DMS53 (cell line): ENCODE data around the gene PEX14.

Source experiments
- DNase-seq: peaks from one replicate; lab custom pipeline; 2025; lab: John Stamatoyannopoulos, UW

Gene PEX14

DNA sequence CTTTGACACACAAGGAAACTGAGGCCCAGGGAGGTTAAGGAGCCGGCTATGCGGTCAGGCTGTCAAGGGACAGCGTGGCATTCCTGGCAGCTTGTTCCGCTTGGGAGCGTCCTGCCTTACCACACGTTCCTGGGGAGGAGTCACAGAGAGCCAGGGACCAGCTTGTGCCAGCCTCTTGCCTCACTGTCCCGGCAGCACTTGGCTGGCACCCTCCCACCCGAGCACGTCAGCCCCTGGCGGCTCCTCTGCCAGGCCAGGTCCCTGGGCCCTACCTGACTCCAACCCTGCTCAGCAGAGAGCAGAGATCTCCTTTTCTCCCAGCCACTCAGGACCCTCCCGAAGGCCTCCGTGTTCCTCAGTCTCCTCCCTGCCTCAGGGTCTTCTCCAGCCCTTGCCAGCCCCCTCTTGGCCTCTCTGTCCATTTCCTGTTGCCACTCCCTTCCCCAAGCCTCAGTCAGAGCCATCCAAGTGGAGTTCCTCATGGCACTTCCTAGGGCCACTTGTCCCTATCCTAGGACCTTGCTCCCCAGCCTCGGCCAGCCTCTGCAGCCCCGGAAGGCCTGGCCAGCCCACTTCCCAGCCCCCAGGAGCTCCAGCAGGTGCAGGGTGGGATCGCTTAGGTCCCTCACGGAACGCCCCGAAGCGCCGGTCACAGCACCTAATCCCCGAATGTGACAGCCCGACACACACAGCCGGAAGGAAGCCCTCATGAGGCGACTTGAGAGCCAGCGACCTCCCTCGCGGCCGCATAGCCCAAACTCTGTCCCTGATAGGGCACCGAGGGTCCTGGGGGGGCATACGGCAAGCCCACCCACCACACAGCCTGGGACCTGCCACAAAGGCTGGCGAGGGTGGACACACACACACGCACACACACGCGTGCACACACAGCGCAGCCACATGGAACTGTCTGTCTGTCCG, 191.4 kb downstream of the PEX14 start:
- no peak for DNase-seq

DNA sequence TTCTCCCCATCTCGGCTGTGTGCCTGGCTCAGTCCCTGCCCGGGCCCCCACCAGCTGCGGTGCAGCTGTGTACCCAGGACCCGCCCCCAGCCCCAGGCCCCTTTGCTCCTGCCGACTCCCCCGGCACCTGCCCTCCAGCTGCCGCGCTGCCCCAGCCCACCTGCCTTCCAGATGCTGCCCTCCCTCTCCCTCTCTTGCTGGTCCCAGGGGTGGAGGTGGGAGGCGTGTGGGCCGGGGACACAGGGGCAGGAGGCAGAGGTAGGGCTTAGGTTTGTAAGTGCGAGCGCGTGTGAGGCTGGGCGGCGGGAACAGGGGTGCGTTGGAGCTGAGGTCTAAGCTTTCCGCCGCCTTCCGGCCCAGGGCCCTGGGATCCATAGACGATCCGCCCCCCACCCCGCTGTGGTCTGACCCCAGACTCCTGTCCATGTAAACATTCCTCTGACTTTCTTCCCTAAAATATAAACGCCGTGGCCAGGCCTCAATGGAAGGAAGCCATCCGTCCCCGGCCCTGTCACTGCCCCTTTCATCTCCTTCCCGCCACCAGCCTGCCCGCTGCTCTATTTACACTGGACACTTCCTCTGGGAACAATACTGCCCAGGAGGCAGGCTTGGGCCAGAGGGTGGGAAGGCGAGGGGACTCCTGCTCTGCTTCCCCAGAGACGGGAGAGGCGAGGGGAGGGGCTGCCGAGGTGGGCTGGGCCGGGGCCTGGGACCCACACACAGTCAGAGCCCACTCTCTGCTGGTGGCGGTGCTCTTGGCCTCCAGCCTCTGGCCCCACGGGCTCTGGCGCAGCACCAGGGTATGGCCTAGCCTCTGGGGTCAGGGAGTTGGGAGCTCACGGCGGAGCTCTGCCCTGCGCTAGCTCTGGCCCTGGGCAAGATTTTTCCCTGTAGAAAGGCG, 193.4 kb downstream of the PEX14 start:
- peak; percentile 20 for DNase-seq

DNA sequence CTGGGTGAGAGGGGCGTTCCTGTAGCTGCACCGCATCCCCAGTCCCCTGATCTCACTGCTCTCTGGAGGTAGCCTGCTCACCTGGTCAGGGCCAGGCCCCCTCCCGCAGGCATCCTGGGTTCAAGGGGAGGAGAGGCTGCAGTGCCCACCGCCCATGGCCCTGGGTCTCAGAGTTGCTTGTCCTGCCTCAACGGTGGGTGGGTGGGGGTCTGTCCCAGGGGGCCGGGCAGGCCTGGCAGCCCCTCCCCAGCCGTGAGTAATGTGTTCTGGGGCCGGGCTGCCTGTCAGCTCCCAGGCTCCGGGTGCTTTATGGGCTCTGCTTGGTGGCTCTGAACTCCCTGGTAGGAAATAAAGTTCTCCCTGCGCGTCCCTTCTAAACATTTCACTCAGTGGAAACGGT, 194.8 kb downstream of the PEX14 start:
- DNase-seq: no peak

DNA sequence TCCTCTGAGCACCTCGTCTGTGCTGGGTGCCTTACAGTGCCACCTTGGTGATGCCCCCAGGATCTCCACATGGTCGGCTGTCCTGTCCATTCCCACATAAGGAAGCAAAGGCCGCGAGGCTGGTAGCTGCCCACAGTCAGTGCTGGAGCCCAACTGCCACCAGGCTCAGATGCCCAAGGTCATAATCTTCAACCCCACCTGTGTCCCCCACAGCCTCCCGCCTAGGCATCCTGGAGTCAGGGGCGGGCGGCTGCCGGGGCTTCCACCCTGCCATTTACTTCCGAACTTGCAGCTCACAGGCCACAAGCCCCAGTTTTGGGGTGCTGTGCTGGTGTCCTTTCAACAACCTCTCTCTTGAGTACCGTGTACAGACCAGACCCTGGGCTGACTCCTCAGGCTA, 195.4 kb downstream of the PEX14 start:
- no peak for DNase-seq

DNA sequence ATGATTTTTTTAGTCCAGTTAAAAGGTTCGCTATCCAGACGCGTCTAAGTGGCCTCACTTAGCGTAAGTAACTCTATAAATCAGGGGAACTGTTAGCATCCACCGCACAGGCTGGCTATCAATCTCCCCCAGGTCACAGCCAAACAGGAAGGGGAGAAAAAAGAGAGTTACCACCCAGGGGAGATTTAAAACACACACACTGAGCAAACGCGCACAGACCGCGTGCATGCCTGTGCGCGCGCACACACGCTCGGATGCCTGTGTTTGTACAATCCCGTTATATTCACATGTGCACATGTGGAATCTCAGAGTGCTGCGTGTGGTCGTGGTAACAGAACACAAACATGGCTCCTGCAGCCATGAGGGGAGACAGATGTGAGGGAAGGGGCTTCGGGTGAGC, 196.3 kb downstream of the PEX14 start:
- peak; percentile 18 for DNase-seq

DNA sequence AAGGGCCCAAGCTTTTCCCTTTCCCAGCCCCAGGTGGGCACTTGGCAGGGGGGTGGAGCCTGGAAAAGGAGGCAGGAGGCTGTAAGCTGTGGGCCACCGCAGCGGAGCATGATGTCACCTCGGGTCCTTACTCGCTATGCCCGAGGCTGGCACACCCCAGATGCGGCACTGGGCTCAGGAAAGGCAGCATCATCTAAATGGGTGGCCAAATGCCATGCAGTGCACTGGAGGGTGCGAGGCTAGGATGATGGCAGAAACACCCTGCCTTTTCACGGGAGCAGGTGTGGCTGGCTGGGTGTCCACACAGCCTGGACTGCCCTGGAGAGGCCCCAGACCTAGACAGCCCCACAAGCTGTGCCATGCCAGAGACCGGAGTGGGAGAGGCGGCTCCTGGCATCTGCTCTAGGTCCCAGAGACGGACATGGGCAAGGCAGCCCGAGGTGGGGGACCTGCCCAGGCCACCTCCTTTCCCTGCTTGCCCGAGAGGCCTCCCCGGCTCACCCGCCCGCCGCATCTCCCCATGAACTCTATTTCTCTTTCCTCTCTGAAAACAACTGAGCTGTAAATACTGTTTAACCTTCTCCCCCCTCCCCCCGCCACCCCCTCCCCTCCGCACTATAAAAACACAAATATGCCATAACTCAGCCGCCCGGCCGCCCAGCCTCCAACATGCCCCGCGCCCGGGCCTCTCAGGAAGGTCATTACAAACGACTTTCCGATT, 197.0 kb downstream of the PEX14 start:
- no peak for DNase-seq

DNA sequence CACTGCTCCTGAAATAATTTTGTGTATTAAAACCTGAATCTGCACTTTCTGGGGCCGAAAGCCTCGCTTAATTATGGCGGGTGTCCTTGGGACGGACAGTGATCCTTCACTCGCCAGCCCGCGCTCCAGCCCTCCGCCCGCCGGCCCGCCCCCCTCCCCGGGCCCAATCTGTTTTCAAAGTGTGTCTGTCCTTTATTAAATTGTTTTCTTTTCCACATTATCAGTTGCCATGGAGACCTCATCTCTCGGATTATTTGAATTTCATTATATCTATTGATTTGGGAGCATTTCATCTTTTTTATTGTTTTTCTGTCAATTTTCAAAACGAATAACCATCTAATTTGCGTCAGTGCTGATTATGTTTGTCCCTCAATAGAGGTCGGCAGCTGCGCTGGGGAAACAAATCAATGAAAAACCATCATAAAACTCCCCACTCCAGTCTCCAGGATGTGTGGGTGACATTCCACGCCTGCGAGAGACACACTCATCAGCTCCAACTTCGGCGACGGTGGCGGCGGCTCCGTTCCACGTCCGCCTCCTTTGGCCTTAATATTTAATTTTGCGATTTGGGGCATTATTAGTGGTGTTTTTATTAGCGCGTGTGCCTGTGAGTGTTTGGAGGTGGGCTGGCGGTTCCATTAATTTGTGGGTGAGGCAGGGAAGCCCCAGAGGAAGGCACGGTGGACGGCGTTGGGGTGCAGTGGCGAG, 197.7 kb downstream of the PEX14 start:
- DNase-seq: no peak

DNA sequence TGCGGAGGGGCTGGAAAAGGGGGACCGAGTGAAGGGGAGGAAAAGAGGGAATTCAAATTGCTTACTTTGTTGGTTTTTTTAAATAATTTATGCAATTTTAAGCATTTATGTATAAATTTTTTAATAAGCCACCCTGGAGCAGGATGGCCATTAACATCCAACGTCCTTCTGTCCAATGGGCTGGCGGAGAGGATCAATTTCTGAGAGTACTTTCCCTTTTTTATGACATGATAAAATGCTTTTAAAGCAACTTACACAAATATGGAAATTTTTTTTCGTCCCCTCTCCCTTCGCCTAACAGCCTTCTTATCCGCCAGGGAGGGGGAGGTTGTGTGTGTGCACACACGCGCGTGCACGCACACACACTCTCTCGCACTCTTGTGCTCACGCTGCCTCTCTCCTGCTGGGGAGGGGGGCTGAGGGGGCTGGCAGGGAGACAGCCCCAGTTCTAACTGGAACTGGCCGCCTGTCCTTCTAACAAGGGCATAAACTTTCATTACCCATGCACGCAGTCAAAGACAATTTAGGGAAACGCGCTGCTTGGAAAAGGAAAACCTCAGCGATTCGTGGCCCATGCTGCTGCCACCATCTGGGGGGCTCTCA, 198.5 kb downstream of the PEX14 start:
- no peak for DNase-seq

DNA sequence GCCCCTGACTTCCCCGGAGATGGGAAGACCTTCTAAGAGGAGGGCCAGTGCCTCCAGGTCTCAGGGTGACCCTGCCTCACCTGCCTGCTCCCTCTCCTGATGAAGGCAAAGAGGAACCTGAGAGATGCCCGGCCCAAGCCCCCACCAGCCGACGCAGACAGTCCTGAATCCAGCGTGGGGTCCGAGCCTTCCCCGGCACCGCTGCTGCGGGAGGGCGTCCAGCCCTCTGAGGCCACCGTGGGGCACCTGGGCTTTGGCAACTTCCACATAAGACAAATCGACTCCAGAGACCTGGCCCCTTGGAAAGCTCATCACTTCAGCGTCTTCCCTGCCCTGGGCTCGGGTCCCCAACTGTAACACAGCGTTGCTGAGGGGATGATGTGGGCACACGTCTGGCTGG, 199.5 kb downstream of the PEX14 start:
- DNase-seq: no peak

DNA sequence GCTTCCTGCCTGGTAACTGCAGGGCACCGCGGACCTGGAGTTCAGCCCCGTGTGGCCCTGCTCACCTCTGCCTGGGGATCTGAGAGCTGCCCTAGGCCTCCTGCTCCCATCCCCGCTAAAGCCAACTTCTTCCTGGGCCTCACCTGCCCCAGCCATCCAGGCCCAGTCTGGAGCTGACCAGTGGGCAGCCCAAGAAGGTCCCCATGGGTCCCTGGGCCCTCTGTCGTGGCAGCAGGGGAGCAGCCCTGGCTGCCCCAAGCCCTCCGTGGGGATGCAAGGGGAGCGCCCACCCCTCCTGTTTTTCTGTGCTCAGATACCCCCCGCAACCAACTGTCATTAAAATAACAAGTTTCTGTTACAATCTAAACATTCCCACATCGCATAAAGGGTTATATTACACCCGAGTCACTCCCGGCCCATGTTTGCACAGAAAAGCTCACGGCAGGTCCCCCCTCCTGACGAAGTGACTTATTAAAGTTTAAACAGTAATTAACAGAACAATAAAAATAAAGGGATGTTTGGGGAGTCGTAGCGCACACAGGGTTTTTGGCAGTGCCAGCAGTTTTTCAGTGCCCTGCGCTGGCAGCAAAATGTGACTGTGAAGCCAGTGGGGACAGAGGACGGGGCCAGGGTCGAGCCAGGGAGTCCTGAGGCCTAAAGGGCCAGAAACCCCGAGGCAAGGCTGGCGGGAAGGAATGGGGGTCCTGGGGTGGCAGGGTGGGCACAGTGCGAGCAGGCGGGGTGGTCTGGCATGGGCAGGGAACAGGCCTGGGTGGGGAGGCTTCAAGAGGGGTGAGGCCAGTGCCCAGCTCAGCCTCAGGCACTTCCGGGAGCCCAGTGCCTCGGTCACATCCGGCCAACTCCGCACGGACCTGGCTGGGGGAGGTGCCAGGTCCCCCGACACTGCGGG, 200.2 kb downstream of the PEX14 start:
- DNase-seq: no peak

DNA sequence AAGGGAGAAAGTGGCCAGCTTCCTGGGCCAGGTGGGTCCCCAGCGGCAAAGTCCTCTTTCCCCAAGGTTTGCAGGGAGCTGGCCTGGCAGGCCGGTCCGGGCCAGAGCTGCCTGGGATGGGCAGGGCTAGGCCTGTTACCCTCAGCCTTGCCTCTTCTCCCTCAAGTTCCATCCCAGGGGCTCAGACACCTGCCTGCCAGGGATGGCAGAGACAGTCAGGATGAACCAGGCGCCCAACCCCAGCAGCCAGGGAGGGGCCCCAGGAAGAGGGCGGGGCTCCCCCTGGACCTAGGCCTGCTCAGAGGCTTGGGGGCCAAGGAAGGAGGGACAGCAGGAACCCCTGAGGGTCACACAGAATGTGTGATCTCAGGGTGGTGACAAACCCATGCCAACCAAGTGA, 201.1 kb downstream of the PEX14 start:
- no peak for DNase-seq

DNA sequence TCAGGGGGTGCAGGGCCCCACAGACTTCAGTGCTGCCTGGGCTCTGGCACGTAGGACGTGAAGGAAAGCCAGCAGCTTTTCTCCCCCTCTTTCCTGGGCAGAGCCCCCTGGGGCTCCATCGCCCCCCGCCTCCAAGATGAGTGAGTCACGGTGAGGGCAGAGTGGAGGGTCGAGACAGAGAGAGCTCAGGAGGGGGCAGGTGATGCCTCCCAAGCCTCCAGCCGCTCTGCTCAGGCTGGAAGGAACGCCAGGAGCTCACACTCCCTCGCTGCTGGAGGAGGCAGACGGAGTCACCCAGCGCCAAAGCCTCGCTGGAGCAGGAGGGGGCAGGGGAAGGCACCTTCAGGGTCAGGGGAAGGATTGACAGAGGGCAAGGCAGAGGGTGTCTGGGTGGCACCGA, 202.2 kb downstream of the PEX14 start:
- no peak for DNase-seq

DNA sequence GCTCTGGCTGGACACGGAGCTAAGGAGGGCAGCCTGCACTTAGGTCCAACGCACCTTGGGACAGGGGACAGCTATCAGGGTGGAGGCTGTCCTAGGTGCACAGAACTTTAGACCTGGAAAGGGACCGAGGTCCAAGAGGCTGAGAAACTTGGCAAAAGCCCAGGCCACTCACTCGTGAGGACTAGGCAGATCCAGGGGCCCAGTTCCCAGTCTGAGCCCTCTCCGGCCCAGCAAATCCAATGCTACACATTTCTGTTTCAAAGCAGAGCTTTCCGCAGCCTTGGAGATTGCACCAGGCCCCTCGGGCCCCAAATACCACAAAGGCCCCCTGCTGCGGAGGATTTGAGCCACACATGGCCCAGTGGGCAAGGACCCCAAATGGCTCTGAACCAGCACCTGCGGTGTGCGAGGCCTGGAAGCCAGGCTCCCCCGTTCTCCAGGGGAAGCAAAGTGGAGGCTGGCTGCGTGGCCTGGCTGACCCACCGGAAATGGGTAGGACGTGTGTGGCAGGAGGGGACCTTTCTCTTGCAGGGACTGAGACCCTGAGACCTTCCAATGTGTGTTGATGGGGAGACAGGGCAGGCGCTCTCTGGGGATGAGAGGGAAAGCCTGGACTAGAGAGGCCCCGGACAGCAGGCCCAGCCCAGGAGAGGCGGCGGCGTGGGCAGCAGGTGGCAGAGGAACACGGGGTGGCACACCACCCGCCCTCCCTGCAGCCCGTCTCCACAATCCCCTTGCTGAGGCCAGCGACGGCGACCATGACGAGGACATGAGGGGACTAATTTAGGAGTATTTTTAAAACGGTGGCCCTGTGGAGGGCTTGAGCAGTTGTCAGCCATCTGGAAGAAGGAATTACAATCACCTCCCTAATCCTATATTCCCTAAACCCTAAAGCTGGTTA, 203.0 kb downstream of the PEX14 start:
- no peak for DNase-seq

DNA sequence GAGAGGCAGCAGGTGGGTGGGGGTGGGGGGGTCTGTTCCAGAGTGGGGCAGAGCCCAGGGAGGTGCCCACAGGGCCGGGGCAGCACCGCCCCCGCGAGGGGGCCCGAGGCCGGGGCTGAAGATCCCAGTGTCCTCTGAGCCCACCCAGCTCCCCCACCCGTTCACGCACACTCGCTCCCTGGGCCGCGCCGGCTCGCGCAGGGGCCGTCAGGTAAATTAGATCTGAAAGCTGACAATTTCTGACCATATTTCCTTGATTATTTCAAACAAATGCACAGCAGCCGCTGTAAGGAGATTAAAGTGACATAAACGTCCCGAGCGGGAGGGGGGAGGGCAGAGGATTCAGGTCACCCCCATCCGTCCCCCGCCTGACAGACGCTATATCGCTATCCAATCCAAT, 203.7 kb downstream of the PEX14 start:
- no peak for DNase-seq

DNA sequence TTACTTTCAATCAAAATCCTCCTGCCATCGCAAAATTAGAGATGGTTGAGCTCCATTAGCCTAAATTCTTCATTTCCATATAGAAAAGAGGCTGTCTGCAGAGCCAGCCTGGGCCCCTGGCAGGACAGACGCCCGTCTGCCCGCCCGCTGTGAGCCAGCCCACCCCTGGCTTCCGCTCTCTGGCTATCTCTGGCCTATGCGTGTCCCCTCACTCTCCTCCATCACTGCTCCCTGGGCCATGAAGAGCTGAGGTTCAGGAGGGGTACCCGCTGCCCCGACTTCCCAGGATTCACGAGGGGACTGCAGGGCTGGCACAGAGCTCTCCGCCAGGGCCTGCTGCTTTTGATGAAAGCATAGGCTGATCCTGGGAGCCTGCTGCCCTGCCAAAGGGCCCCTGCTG, 204.1 kb downstream of the PEX14 start:
- no peak for DNase-seq

DNA sequence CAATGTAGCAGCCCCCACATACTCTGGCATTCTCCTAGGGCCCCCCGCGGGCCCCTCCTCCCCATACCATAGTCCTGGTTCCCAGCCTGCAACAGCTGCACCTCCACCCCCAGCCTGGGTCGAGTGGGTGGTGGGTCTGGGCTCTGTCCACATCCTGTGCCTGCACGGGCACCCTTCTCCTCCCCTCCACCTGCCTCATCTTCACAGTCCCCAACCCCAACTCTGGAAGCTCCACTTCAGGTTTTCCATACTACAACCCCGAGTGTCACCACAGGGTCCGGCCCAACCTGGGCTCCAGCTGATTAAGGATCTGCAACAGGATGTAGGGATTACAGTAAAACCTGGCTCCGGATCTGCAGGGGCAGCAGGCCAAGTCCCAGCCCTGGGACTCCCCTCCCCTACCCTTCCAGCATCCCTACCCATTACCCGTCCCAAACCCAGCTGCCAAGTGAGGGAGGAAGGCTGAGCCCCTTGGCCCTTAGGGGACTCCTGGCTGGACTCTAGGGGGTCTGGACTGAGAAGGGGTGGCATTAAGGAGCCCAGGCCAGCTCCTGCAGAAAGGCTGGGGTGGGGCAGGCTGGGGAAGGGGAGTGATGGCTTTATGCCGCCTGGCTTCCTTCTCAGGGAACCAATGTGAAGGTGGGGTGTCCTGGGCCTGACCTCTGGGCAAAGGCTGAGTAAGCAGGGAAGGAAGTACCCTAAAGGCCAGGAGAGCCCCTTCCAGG, 204.9 kb downstream of the PEX14 start:
- DNase-seq: peak; percentile 80
